WTC11 (cell line): ENCODE results near the gene ELF5. TPM values are rescaled to one million over a fixed set of nuclear protein-coding genes. Genes with fewer than 3 reads are reported as not detected.

Experiments
- ATAC-seq: fragments of 200-7000 bp; cut with Tn5 transposase; 2 replicates; pipeline ENCODE4 v1.10.0; 2021; ENCODE audit warnings: mild to moderate bottlenecking, moderate library complexity
- CTCF ChIA-PET: fragments of 300-600 bp; sonication (Branson Sonifier 250); formaldehyde crosslinking; loops from one replicate; lab custom pipeline; 2021; ENCODE audit warnings: antibody characterized with exemption; lab: Charles Lee
- POLR2A ChIA-PET: fragments of 350-600 bp; sonication (Branson Sonifier 250); formaldehyde crosslinking; loops from one replicate; lab custom pipeline; 2021; ENCODE audit warnings: antibody characterized with exemption; lab: Charles Lee
- DNase-seq: peaks from one replicate; pipeline ENCODE4 v3.0.0; 2021; ENCODE audit warnings: low spot score
- H3K27ac Mint-ChIP-seq: 2 replicates; pipeline ENCODE4 v1.8.0; 2021; ENCODE audit warnings: mixed read lengths
- H3K27me3 Mint-ChIP-seq: 2 replicates; pipeline ENCODE4 v1.8.0; 2021; ENCODE audit warnings: low read depth, mild to moderate bottlenecking, moderate library complexity, mixed read lengths
- H3K36me3 Mint-ChIP-seq: 2 replicates; pipeline ENCODE4 v1.8.0; 2021; ENCODE audit warnings: mixed read lengths
- H3K4me1 Mint-ChIP-seq: 2 replicates; pipeline ENCODE4 v1.8.0; 2022; ENCODE audit warnings: mixed read lengths
- H3K4me3 Mint-ChIP-seq: 2 replicates; pipeline ENCODE4 v1.8.0; 2021; ENCODE audit warnings: mild to moderate bottlenecking, moderate library complexity, mixed read lengths
- H3K9me3 Mint-ChIP-seq: 2 replicates; pipeline ENCODE4 v1.8.0; 2021; ENCODE audit warnings: mixed read lengths
- AR ChIP-seq: fragments of 250-450 bp; sonication (Bioruptor Pico); IDR thresholded peaks from 2 replicates; pipeline ENCODE4 v1.9.0; 2021; ENCODE audit warnings: mild to moderate bottlenecking
- CBFB ChIP-seq: sonication (generic); formaldehyde crosslinking; IDR thresholded peaks from 2 replicates; pipeline ENCODE4 v1.8.1; 2022; ENCODE audit warnings: mild to moderate bottlenecking, low read depth, missing genetic modification reagents
- E2F1 ChIP-seq: sonication (generic); formaldehyde crosslinking; IDR thresholded peaks from 2 replicates; pipeline ENCODE4 v1.8.0; 2022; ENCODE audit warnings: mild to moderate bottlenecking, missing genetic modification reagents
- EMX1 ChIP-seq: fragments of 250-450 bp; sonication (Bioruptor Pico); IDR thresholded peaks from 2 replicates; pipeline ENCODE4 v1.8.0; 2021; ENCODE audit warnings: mild to moderate bottlenecking
- ERG ChIP-seq: fragments of 250-450 bp; sonication (Bioruptor Pico); IDR thresholded peaks from 2 replicates; pipeline ENCODE4 v1.8.0; 2021; ENCODE audit warnings: mild to moderate bottlenecking
- FOXJ3 ChIP-seq: sonication (generic); formaldehyde crosslinking; IDR thresholded peaks from 2 replicates; pipeline ENCODE4 v1.9.0; 2021; ENCODE audit warnings: missing genetic modification reagents, mild to moderate bottlenecking, borderline replicate concordance
- IRF2 ChIP-seq: sonication (generic); formaldehyde crosslinking; IDR thresholded peaks from 2 replicates; pipeline ENCODE4 v1.8.0; 2022; ENCODE audit warnings: low read depth, missing genetic modification reagents, borderline replicate concordance
- NFYB ChIP-seq: sonication (generic); formaldehyde crosslinking; conservative IDR thresholded peaks from 2 replicates; pipeline ENCODE4 v1.8.0; 2022; ENCODE audit warnings: low read depth, missing genetic modification reagents
- NR1H2 ChIP-seq: sonication (generic); formaldehyde crosslinking; IDR thresholded peaks from 2 replicates; pipeline ENCODE4 v1.9.0; 2021; ENCODE audit warnings: mild to moderate bottlenecking, moderate library complexity, missing genetic modification reagents
- NR2C2 ChIP-seq: sonication (generic); formaldehyde crosslinking; IDR thresholded peaks from 2 replicates; pipeline ENCODE4 v1.8.0; 2022; ENCODE audit warnings: mild to moderate bottlenecking, missing genetic modification reagents
- PRRX2 ChIP-seq: fragments of 250-450 bp; sonication (Bioruptor Pico); IDR thresholded peaks from 2 replicates; pipeline ENCODE4 v1.8.0; 2021; ENCODE audit warnings: mild to moderate bottlenecking
- SMAD4 ChIP-seq: sonication (generic); formaldehyde crosslinking; IDR thresholded peaks from 2 replicates; pipeline ENCODE4 v1.8.0; 2022; ENCODE audit warnings: mild to moderate bottlenecking, missing genetic modification reagents
- ZNF121 ChIP-seq: sonication (generic); formaldehyde crosslinking; IDR thresholded peaks from 2 replicates; pipeline ENCODE4 v1.8.0; 2023; ENCODE audit warnings: missing genetic modification reagents
- ZNF425 ChIP-seq: fragments of 250-450 bp; sonication (Bioruptor Pico); conservative IDR thresholded peaks from 2 replicates; pipeline ENCODE4 v1.9.0; 2021; ENCODE audit warnings: mild to moderate bottlenecking
- ZNF532 ChIP-seq: fragments of 250-450 bp; sonication (Bioruptor Pico); IDR thresholded peaks from 2 replicates; pipeline ENCODE4 v1.9.0; 2021; ENCODE audit warnings: mild to moderate bottlenecking, borderline replicate concordance
- total RNA-seq: library from RNA; stranded (reverse); gene quantifications from 3 replicates; pipeline ENCODE4 v1.2.3, GENCODE V29; 2021
- TF ChIP-seq, protein P1 (sequence below): sonication (generic); formaldehyde crosslinking; IDR thresholded peaks from 2 replicates; pipeline ENCODE4 v1.8.1; 2023; ENCODE audit warnings: mild to moderate bottlenecking, missing genetic modification reagents
- TF ChIP-seq, protein P2 (sequence below): sonication (generic); formaldehyde crosslinking; IDR thresholded peaks from 2 replicates; pipeline ENCODE4 v1.8.0; 2022; ENCODE audit warnings: mild to moderate bottlenecking, missing genetic modification reagents

Gene ELF5
- total RNA-seq, 1 experiment from 2014 or later = not detected

DNA sequence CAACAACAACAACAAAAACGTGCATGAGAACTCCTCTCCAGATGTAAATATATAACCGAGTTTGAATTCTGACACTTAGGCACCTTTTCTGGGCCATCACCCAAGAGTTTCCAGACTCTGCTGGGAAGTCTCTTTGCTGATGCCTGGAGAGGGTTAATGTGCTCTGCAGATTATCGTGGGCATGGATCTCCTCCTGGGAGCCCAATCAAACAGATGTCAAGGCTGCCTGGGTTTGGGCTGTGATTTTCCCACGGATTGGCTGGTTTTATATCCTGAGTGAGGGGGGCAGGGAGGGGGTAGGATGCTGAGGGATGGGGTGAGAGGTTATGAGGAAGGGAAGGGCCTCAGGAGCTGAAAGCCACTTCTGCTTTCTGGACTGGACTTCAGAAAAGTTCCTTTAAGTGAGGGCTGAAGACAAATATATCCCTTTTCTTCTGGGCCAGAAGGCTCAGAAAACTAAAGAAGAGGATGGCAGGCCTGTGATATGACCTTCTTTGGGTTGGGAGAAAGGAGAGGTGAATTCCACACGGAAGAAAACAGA is 4.2 kb downstream of the ELF5 start:
- CTCF ChIA-PET = no interaction called here

GRCh38 chr11:34508524-34508923 is 5.1 kb downstream of the ELF5 start:
- H3K9me3 Mint-ChIP-seq = no peaks in the 10 kb centered on the region
- CTCF ChIA-PET = no interaction called here
- DNase-seq (no peak), ATAC-seq (no peak)
- no peak overlapping the region for H3K27ac Mint-ChIP-seq
- peaks cover 5% of the 10 kb centered on the region for H3K4me1 Mint-ChIP-seq
- no peaks in the 10 kb centered on the region for H3K27me3 Mint-ChIP-seq
- H3K36me3 Mint-ChIP-seq = no peaks in the 10 kb centered on the region
- TF ChIP-seq NR2C2 (CRISPR knock-in tag) = no peak
- TF ChIP-seq EMX1 (CRISPR knock-in tag) = no peak
- TF ChIP-seq ZNF121 (CRISPR knock-in tag) = no peak
- no peak for TF ChIP-seq ZNF532 (CRISPR knock-in tag)
- TF ChIP-seq, all 79 proteins: peak for 0
- POLR2A ChIA-PET = no interaction called here
- no peak overlapping the region for H3K4me3 Mint-ChIP-seq

More for the DNA sequence above, 4.2 kb downstream of the ELF5 start:
- POLR2A ChIA-PET = no interaction called here
- H3K4me1 Mint-ChIP-seq = peaks cover 14% of the 10 kb centered on the region
- no peak overlapping the region for H3K4me3 Mint-ChIP-seq
- H3K27ac Mint-ChIP-seq = no peak overlapping the region
- H3K27me3 Mint-ChIP-seq = no peaks in the 10 kb centered on the region
- ATAC-seq (no peak), DNase-seq (no peak)
- H3K9me3 Mint-ChIP-seq = no peaks in the 10 kb centered on the region
- no peaks in the 10 kb centered on the region for H3K36me3 Mint-ChIP-seq
- TF ChIP-seq, protein P1, sequence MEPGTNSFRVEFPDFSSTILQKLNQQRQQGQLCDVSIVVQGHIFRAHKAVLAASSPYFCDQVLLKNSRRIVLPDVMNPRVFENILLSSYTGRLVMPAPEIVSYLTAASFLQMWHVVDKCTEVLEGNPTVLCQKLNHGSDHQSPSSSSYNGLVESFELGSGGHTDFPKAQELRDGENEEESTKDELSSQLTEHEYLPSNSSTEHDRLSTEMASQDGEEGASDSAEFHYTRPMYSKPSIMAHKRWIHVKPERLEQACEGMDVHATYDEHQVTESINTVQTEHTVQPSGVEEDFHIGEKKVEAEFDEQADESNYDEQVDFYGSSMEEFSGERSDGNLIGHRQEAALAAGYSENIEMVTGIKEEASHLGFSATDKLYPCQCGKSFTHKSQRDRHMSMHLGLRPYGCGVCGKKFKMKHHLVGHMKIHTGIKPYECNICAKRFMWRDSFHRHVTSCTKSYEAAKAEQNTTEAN (CRISPR knock-in tag) = no peak
- TF ChIP-seq E2F1 (CRISPR knock-in tag) (no peak), IRF2 (no peak), ERG (CRISPR knock-in tag) (no peak), ZNF121 (CRISPR knock-in tag) (no peak), PRRX2 (CRISPR knock-in tag) (no peak), NFYB (CRISPR knock-in tag) (no peak), FOXJ3 (CRISPR knock-in tag) (no peak), NR1H2 (CRISPR knock-in tag) (no peak), CBFB (CRISPR knock-in tag) (no peak)

DNA sequence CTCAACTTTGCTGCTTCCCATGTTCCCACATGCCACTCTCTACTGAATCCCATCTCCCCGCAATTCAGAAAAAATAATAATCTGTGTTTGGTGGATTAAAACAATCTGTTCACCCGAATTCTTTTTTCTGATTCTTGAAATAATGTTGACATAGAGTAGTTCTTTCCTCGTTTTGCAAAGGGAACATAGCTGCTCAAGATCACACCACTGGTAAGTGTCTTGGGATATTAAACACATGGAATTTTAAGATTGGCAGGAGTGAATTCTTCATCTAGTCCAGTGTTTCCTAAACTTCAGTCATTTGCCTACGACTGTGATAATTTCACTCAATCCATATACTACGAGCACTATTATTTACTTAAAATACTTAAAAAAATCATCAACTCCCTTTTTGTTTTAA is 6.0 kb downstream of the ELF5 start:
- Mint-ChIP-seq H3K4me1 (no peaks in the 10 kb centered on the region), H3K9me3 (no peaks in the 10 kb centered on the region), H3K4me3 (no peak overlapping the region), H3K27me3 (no peaks in the 10 kb centered on the region), H3K27ac (no peak overlapping the region), H3K36me3 (no peaks in the 10 kb centered on the region)
- ATAC-seq (no peak), DNase-seq (no peak)
- POLR2A ChIA-PET = no interaction called here
- CTCF ChIA-PET = interaction anchor here (1.2 to 1.4 kb wide), 2 partner anchors 15 to 58 kb away, joined by 3 to 5 read pairs; no protein-coding TSS in a partner anchor
- TF ChIP-seq ZNF425 (CRISPR knock-in tag) (no peak), SMAD4 (CRISPR knock-in tag) (no peak), NFYB (CRISPR knock-in tag) (no peak), AR (CRISPR knock-in tag) (no peak)
- TF ChIP-seq, protein P2, sequence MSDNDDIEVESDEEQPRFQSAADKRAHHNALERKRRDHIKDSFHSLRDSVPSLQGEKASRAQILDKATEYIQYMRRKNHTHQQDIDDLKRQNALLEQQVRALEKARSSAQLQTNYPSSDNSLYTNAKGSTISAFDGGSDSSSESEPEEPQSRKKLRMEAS (CRISPR knock-in tag) = no peak
